HepG2 (cell line): ENCODE data around the gene NEU1. TPM values are rescaled to one million over a fixed set of nuclear protein-coding genes. Genes with fewer than 3 reads are reported as not detected.

Source experiments
- HNRNPL ChIP-seq: fragments of 200-400 bp; formaldehyde crosslinking; IDR thresholded peaks from 2 replicates; pipeline ENCODE4 v1.6.1; 2017; ENCODE audit warnings: mild to moderate bottlenecking, low read depth, low read length
- JUN ChIP-seq: sonication (generic); formaldehyde crosslinking; IDR thresholded peaks from 2 replicates; pipeline ENCODE4 v1.4.0; 2020; ENCODE audit warnings: mild to moderate bottlenecking, missing genetic modification reagents
- LBX2 ChIP-seq: sonication (generic); formaldehyde crosslinking; IDR thresholded peaks from 2 replicates; pipeline ENCODE4 v1.5.0; 2020; ENCODE audit warnings: missing genetic modification reagents, mild to moderate bottlenecking, borderline replicate concordance
- MIER3 ChIP-seq: IDR thresholded peaks from 2 replicates; pipeline ENCODE4 v1.6.1; 2016; ENCODE audit warnings: missing compliant biosample characterization, borderline replicate concordance
- NR3C1 ChIP-seq: sonication (generic); formaldehyde crosslinking; IDR thresholded peaks from 2 replicates; pipeline ENCODE4 v1.4.0; 2020; ENCODE audit warnings: missing genetic modification reagents
- ZBTB38 ChIP-seq: sonication (generic); formaldehyde crosslinking; IDR thresholded peaks from 2 replicates; pipeline ENCODE4 v1.5.1; 2020; ENCODE audit warnings: mild to moderate bottlenecking, missing genetic modification reagents
- ZBTB4 ChIP-seq: sonication (generic); formaldehyde crosslinking; IDR thresholded peaks from 2 replicates; pipeline ENCODE4 v1.4.0; 2020; ENCODE audit warnings: missing genetic modification reagents, mild to moderate bottlenecking, borderline replicate concordance
- ZBTB49 ChIP-seq: sonication (generic); formaldehyde crosslinking; IDR thresholded peaks from 2 replicates; pipeline ENCODE4 v1.4.0; 2020; ENCODE audit warnings: missing genetic modification reagents, borderline replicate concordance
- ZFY ChIP-seq: sonication (generic); formaldehyde crosslinking; IDR thresholded peaks from 2 replicates; pipeline ENCODE4 v1.4.0; 2020; ENCODE audit warnings: missing genetic modification reagents
- ZNF224 ChIP-seq: sonication (generic); formaldehyde crosslinking; IDR thresholded peaks from 2 replicates; pipeline ENCODE4 v1.5.0; 2020; ENCODE audit warnings: mild to moderate bottlenecking, missing genetic modification reagents
- ZNF430 ChIP-seq: sonication (generic); formaldehyde crosslinking; IDR thresholded peaks from 2 replicates; pipeline ENCODE4 v1.9.0; 2021; ENCODE audit warnings: mild to moderate bottlenecking, missing genetic modification reagents
- ZNF451 ChIP-seq: sonication (generic); formaldehyde crosslinking; IDR thresholded peaks from 2 replicates; pipeline ENCODE4 v1.5.0; 2020; ENCODE audit warnings: mild to moderate bottlenecking, missing genetic modification reagents
- ZNF646 ChIP-seq: sonication (generic); formaldehyde crosslinking; IDR thresholded peaks from 2 replicates; pipeline ENCODE4 v1.9.0; 2021; ENCODE audit warnings: mild to moderate bottlenecking, missing genetic modification reagents
- ZSCAN29 ChIP-seq: sonication (generic); formaldehyde crosslinking; conservative IDR thresholded peaks from 2 replicates; pipeline ENCODE4 v1.4.0; 2020; ENCODE audit warnings: mild to moderate bottlenecking, missing genetic modification reagents
- polyA plus RNA-seq, 8 experiments: library from polyadenylated mRNA; depleted of rRNA in 3 of 8; stranded (reverse) in 7 of 8; unstranded in 1 of 8; fragments of >200 nt; fragmentation: Illumina TruSeq in 4 of 8; extraction: Trizol in 4 of 8; gene quantifications; 2 replicates each; pipeline versions ENCODE4 v1.2.1 to v1.2.3, GENCODE V29; 2011 to 2016; ENCODE audit warnings: low read depth in 4 of 8, missing spikeins in 1 of 8, mixed read lengths in 1 of 8; ENCODE audit not compliant: insufficient read depth in 1 of 8
- total RNA-seq, 5 experiments: library from RNA; depleted of rRNA; stranded (reverse); fragments of >200 nt; fragmentation: Illumina TruSeq; extraction: Trizol; gene quantifications; 2 replicates each; pipeline ENCODE4 v1.2.3, GENCODE V29; 2016; ENCODE audit warnings: low read depth in 1 of 5

The NEU1 gene
- total and polyA plus RNA-seq, 2 of the 13 experiments (the other 11 are each of a cell fraction or from before 2014, with no cell fraction given), result 215 to 297 TPM

- TF ChIP-seq ZBTB4 (CRISPR knock-in tag) (peak; percentile 80; the same call in 1 of the 2 replicates), HNRNPL (0 out of 2 replicates have a peak, but pooled peaks have one; percentile 53), ZNF224 (no peak), ZBTB38 (CRISPR knock-in tag) (peak; percentile 97), MIER3 (CRISPR knock-in tag) (no peak), ZNF430 (CRISPR knock-in tag) (no peak), NR3C1 (CRISPR knock-in tag) (no peak), LBX2 (no peak), ZFY (CRISPR knock-in tag) (0 out of 2 replicates have a peak, but pooled peaks have one; percentile 15), ZSCAN29 (CRISPR knock-in tag) (no peak), ZNF646 (CRISPR knock-in tag) (no peak), ZBTB49 (CRISPR knock-in tag) (no peak), ZNF451 (CRISPR knock-in tag) (no peak), JUN (no peak)
Measured at GRCh38 chr6:31900917-31901414, 38.3 kb upstream of the NEU1 start (continued).
